Posterior cingulate gyrus (tissue), 11 donors: ENCODE results near the gene INTS6.

Experiments used
- DNase-seq, 10 donors: peaks; one replicate each; pipeline versions ENCODE4 v3.0.0 to v3.0.0-alpha.2; 2020 to 2021; ENCODE audit warnings: mixed read lengths in 3 of 10
- intact Hi-C: fragments of 100-400 bp; cut with DNase I; formaldehyde crosslinking; loops from one replicate; pipeline ENCODE4 v1.15.1; 2023

INTS6 gene

GRCh38 chr13:51327961-51328360, 124.9 kb downstream of the INTS6 start:
- intact Hi-C loops, result no loop called here
- DNase-seq, result no peak

GRCh38 chr13:51326777-51327176, 126.1 kb downstream of the INTS6 start:
- no peak for DNase-seq
- intact Hi-C loops, result no loop called here

DNA sequence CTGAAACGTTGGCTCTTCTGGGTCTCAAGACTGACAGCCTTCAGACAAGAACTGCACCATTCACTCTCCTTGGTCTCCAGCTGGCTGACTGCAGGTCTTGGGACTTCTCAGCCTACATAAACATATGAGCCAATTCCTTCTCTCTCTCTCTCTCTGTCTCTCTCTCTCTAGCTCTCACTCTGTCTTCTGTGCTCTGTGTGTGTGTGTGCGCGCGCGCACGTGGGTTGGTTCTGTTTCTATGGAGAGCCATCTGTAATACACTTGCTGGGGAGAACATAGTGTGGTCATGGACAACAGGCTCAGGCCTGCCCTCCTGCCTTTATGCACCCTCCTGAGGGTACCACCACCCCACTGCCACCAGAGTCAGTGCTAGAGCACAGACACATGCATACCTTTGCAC, 127.0 kb downstream of the INTS6 start:
- intact Hi-C loops, result no loop called here
- DNase-seq, result peak in 8 of 10 donors; percentile 32 to 94 (median 63)

GRCh38 chr13:51324714-51325420, 128.0 kb downstream of the INTS6 start:
- intact Hi-C loops, result no loop called here
- peak in 9 of 10 donors; percentile 20 to 93 (median 48) for DNase-seq

- intact Hi-C loops, result no loop called here
- no peak for DNase-seq
Observed at GRCh38 chr13:51323824-51324511, 128.9 kb downstream of the INTS6 start.

DNA sequence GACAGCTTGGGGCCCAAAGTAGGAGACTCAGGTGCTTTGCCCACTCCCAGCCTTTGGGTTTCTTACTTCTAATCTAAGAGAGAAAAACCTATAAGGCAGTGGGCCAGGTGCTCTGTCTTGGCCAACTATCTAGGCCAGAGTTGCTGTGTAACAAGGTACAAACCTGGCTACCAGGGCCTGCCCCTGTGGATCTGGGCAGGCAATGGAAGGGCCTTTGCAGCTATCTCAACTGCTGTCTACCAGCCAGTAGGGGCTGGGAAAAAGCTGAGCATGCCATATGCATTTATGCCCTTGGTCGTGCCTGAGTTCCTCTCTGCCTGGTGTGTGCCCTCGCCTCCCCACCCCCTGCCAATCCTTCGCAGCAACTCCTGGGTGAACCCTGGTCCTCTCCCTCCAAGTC, 130.0 kb downstream of the INTS6 start:
- no peak for DNase-seq
- intact Hi-C loops, result no loop called here

DNA sequence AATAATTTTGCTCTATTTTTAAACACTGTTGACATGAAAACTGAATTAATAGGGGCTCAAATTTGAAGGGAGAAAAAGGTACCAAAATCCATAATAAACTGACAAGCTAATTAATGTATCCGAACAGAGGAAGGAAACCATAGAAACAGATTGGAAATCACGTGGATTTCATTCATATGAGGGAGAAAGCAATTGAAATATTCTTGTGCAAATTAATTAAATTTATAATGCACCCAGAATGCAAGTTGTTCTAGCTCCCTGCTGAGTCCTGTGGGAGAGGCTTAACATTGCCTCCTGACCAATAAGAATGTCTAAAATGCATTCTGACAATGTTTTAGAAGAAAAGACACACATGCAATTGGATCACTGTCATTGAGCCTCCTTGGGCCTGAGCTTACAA, 131.0 kb downstream of the INTS6 start:
- intact Hi-C loops, result no loop called here
- DNase-seq, result no peak

- intact Hi-C loops, result no loop called here
- no peak for DNase-seq
Observed at GRCh38 chr13:51318876-51319275, 134.0 kb downstream of the INTS6 start.

DNA sequence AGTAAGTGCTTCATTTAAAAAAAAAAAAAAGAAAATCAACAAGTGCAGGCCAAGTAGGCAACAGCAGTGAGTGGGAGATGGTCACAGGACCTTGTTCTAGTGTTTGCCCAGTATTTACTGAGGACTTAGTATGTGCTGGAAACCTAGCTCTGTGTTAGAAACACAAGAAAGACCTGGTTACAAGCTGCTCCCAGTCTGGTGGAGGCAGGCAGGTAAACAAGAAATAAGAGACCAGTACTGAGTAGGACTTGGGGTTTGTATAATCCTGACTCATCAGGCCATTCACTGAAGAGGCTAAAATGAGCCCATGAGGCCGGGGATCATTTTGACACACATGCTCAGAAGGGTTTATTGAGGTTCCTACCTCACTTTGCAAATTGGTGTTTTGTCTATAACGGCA, 134.8 kb downstream of the INTS6 start:
- no peak for DNase-seq
- intact Hi-C loops, result no loop called here

- intact Hi-C loops, result no loop called here
- no peak for DNase-seq
Observed at GRCh38 chr13:51317262-51317661, 135.6 kb downstream of the INTS6 start.

GRCh38 chr13:51313619-51314018, 139.2 kb downstream of the INTS6 start:
- DNase-seq, result no peak
- intact Hi-C loops, result no loop called here

DNA sequence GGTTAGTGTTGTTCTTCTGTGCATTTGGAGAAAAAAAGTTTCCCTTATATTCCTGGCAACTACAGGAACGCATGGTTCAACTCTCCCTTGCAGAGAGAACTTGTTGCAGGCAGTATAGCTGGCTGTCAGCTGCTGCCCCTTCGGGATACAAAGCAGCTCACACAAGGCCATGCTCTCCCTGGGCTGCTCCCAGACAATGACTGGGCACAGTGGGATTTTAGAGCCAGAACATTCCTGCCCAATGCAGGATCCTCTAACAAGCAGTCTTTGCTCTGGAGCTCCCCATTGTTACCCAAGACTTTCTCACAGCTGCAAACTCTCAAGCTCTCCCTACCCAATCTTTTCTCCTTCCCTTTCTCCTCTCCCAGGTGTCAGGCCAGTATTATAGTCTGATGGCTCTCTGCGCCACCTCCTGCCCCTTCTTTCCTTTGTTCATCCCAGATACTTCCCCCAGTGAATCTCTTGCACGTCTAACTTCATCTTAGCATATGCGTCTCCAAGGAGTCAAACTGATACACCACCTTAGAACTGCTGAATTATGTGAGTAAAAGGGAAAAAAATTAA, 140.8 kb downstream of the INTS6 start:
- peak in 2 of 10 donors; percentile 46 to 89 for DNase-seq
- intact Hi-C loops, result no loop called here
